Measurements from ENCODE around the gene IL3RA. TPM values are rescaled to one million over a fixed set of nuclear protein-coding genes. Genes with fewer than 3 reads are reported as not detected.

The IL3RA gene
- total RNA-seq, 1 experiment from 2014 or later = not detected

- H3K4me1 ChIP-seq = no peaks in the 10 kb centered on the region
- no peaks in the 10 kb centered on the region for H3K27me3 ChIP-seq
- H3K9me3 ChIP-seq (replicated peaks) = no peaks in the 10 kb centered on the region
- H3K4me3 ChIP-seq = no peak overlapping the region
- H3K36me3 ChIP-seq = peaks cover 71% of the 10 kb centered on the region
- H3K27ac ChIP-seq = no peak overlapping the region
- DNase-seq = no peak
Observed at GRCh38 chrX:1386338-1387127, 49.9 kb downstream of the IL3RA start.

- Histone ChIP-seq H3K4me3 (no peak overlapping the region), H3K9me3 (replicated peaks) (no peaks in the 10 kb centered on the region), H3K27ac (no peak overlapping the region), H3K36me3 (peaks cover 73% of the 10 kb centered on the region), H3K27me3 (no peaks in the 10 kb centered on the region), H3K4me1 (no peaks in the 10 kb centered on the region)
- DNase-seq = no peak
Observed at GRCh38 chrX:1387141-1387776, 50.7 kb downstream of the IL3RA start.

- no peaks in the 10 kb centered on the region for H3K27me3 ChIP-seq
- no peaks in the 10 kb centered on the region for H3K9me3 ChIP-seq (replicated peaks)
- no peak overlapping the region for H3K4me3 ChIP-seq
- no peak for DNase-seq
- no peak overlapping the region for H3K27ac ChIP-seq
- H3K4me1 ChIP-seq = no peaks in the 10 kb centered on the region
- H3K36me3 ChIP-seq = peaks cover 71% of the 10 kb centered on the region
Observed at GRCh38 chrX:1388651-1389050, 52.1 kb downstream of the IL3RA start.

GRCh38 chrX:1389181-1389992 is 52.8 kb downstream of the IL3RA start:
- Histone ChIP-seq H3K36me3 (peaks cover 64% of the 10 kb centered on the region), H3K4me3 (no peak overlapping the region), H3K27ac (no peak overlapping the region), H3K9me3 (replicated peaks) (no peaks in the 10 kb centered on the region), H3K4me1 (no peaks in the 10 kb centered on the region), H3K27me3 (no peaks in the 10 kb centered on the region)
- DNase-seq = no peak

GRCh38 chrX:1389993-1390285 is 53.4 kb downstream of the IL3RA start:
- no peak overlapping the region for H3K4me3 ChIP-seq
- no peaks in the 10 kb centered on the region for H3K9me3 ChIP-seq (replicated peaks)
- H3K36me3 ChIP-seq = peaks cover 59% of the 10 kb centered on the region
- DNase-seq = no peak
- H3K4me1 ChIP-seq = no peaks in the 10 kb centered on the region
- no peaks in the 10 kb centered on the region for H3K27me3 ChIP-seq
- no peak overlapping the region for H3K27ac ChIP-seq

GRCh38 chrX:1390621-1391369 is 54.2 kb downstream of the IL3RA start:
- no peaks in the 10 kb centered on the region for H3K9me3 ChIP-seq (replicated peaks)
- no peak for DNase-seq

GRCh38 chrX:1391370-1391706 is 54.8 kb downstream of the IL3RA start:
- Histone ChIP-seq H3K4me3 (peak overlapping the region; percentile 96), H3K4me1 (no peaks in the 10 kb centered on the region; the same call in 1 of the 2 replicates), H3K9me3 (replicated peaks) (no peaks in the 10 kb centered on the region), H3K27me3 (no peaks in the 10 kb centered on the region), H3K27ac (peak overlapping the region; percentile 99), H3K36me3 (peaks cover 50% of the 10 kb centered on the region)
- peak in 1 of 2 experiments; percentile 90 for DNase-seq

More at GRCh38 chrX:1390621-1391369, 54.2 kb downstream of the IL3RA start:
- no peaks in the 10 kb centered on the region for H3K4me1 ChIP-seq
- no peaks in the 10 kb centered on the region for H3K27me3 ChIP-seq
- peaks cover 51% of the 10 kb centered on the region for H3K36me3 ChIP-seq
- peak overlapping the region; percentile 99 for H3K27ac ChIP-seq
- H3K4me3 ChIP-seq = peak overlapping the region; percentile 96

- Histone ChIP-seq H3K36me3 (peaks cover 49% of the 10 kb centered on the region), H3K9me3 (replicated peaks) (no peaks in the 10 kb centered on the region), H3K27ac (peak within 1 kb of the TSS; percentile 99), H3K4me3 (peak within 1 kb of the TSS; percentile 96), H3K4me1 (no peaks in the 10 kb centered on the region; the same call in 1 of the 2 replicates), H3K27me3 (no peaks in the 10 kb centered on the region)
- DNase-seq = peak; percentile 97 to 98
Observed at GRCh38 chrX:1391707-1392375, 55.3 kb downstream of the IL3RA start, which contains the start of gene SLC25A6. Gene SLC25A6, minus strand, starts transcription at chrX:1392113. Its CDS starts 104 bp downstream, at chrX:1392009.

- Histone ChIP-seq H3K27me3 (no peaks in the 10 kb centered on the region), H3K4me1 (no peaks in the 10 kb centered on the region; the same call in 1 of the 2 replicates), H3K9me3 (replicated peaks) (no peaks in the 10 kb centered on the region), H3K4me3 (peak overlapping the region; percentile 96), H3K27ac (peak overlapping the region; percentile 99), H3K36me3 (peaks cover 44% of the 10 kb centered on the region)
- DNase-seq = peak; percentile 82 to 83
Observed at GRCh38 chrX:1392376-1393068, 55.9 kb downstream of the IL3RA start.

GRCh38 chrX:1393871-1394615 is 57.5 kb downstream of the IL3RA start:
- no peak overlapping the region for H3K4me3 ChIP-seq
- no peaks in the 10 kb centered on the region for H3K27me3 ChIP-seq
- no peaks in the 10 kb centered on the region for H3K9me3 ChIP-seq (replicated peaks)
- H3K27ac ChIP-seq = no peak overlapping the region
- H3K36me3 ChIP-seq = peaks cover 43% of the 10 kb centered on the region
- H3K4me1 ChIP-seq = no peaks in the 10 kb centered on the region; the same call in 1 of the 2 replicates
- no peak for DNase-seq

GRCh38 chrX:1394731-1395501 is 58.3 kb downstream of the IL3RA start:
- no peak overlapping the region for H3K27ac ChIP-seq
- no peak overlapping the region for H3K4me3 ChIP-seq
- H3K9me3 ChIP-seq (replicated peaks) = no peaks in the 10 kb centered on the region
- H3K27me3 ChIP-seq = no peaks in the 10 kb centered on the region
- no peaks in the 10 kb centered on the region; the same call in 1 of the 2 replicates for H3K4me1 ChIP-seq
- H3K36me3 ChIP-seq = peaks cover 40% of the 10 kb centered on the region
- DNase-seq = no peak

GRCh38 chrX:1395646-1396216 is 59.1 kb downstream of the IL3RA start:
- Histone ChIP-seq H3K27ac (no peak overlapping the region), H3K4me3 (no peak overlapping the region)

More at GRCh38 chrX:1395646-1396216, 59.1 kb downstream of the IL3RA start:
- Histone ChIP-seq H3K27me3 (no peaks in the 10 kb centered on the region), H3K9me3 (replicated peaks) (no peaks in the 10 kb centered on the region), H3K36me3 (peaks cover 43% of the 10 kb centered on the region), H3K4me1 (no peaks in the 10 kb centered on the region; the same call in 1 of the 2 replicates)
- no peak for DNase-seq

All from SJCRH30 (cell line).